ENCODE results near the gene CPNE5.
A peak's percentile ranks its signal among the peaks of the same experiment; 100 is the strongest.

Gene CPNE5

GRCh38 chr6:36857325-36857724, 18.1 kb upstream of the CPNE5 start:
- no peak for DNase-seq (ENCODE audit: low spot score)

- DNase-seq (ENCODE audit: low spot score), result no peak
Measured at GRCh38 chr6:36856277-36856676, 17.0 kb upstream of the CPNE5 start.

GRCh38 chr6:36855750-36856149, 16.5 kb upstream of the CPNE5 start:
- no peak for DNase-seq (ENCODE audit: low spot score)

GRCh38 chr6:36853325-36853724, 14.1 kb upstream of the CPNE5 start:
- DNase-seq (ENCODE audit: low spot score), result no peak

- no peak for DNase-seq (ENCODE audit: low spot score)
Measured at GRCh38 chr6:36852481-36853147, 13.4 kb upstream of the CPNE5 start.

GRCh38 chr6:36851626-36852025, 12.4 kb upstream of the CPNE5 start:
- no peak for DNase-seq (ENCODE audit: low spot score)

GRCh38 chr6:36851149-36851614, 11.9 kb upstream of the CPNE5 start:
- no peak for DNase-seq (ENCODE audit: low spot score)

- no peak for DNase-seq (ENCODE audit: low spot score)
Measured at GRCh38 chr6:36850021-36850420, 10.8 kb upstream of the CPNE5 start.

GRCh38 chr6:36848658-36849441, 9.6 kb upstream of the CPNE5 start:
- no peak for DNase-seq (ENCODE audit: low spot score)

- DNase-seq (ENCODE audit: low spot score), result no peak
Measured at GRCh38 chr6:36847991-36848390, 8.7 kb upstream of the CPNE5 start.

GRCh38 chr6:36847152-36847551, 7.9 kb upstream of the CPNE5 start:
- no peak for DNase-seq (ENCODE audit: low spot score)

GRCh38 chr6:36845233-36845632, 6.0 kb upstream of the CPNE5 start:
- no peak for DNase-seq (ENCODE audit: low spot score)

- no peak for DNase-seq (ENCODE audit: low spot score)
Measured at GRCh38 chr6:36844232-36845170, 5.3 kb upstream of the CPNE5 start.

GRCh38 chr6:36843170-36843569, 3.9 kb upstream of the CPNE5 start:
- no peak for DNase-seq (ENCODE audit: low spot score)

GRCh38 chr6:36841756-36842155, 2.5 kb upstream of the CPNE5 start:
- DNase-seq (ENCODE audit: low spot score), result no peak

- DNase-seq (ENCODE audit: low spot score), result no peak
Measured at GRCh38 chr6:36840432-36841403, 1.5 kb upstream of the CPNE5 start.

GRCh38 chr6:36839749-36840431, 646 bp upstream of the CPNE5 start:
- peak; percentile 50 for DNase-seq (ENCODE audit: low spot score)

GRCh38 chr6:36837686-36838085, 1.6 kb downstream of the CPNE5 start:
- DNase-seq (ENCODE audit: low spot score), result no peak

- no peak for DNase-seq (ENCODE audit: low spot score)
Measured at GRCh38 chr6:36837022-36837339, 2.3 kb downstream of the CPNE5 start.

GRCh38 chr6:36836111-36837021, 2.9 kb downstream of the CPNE5 start:
- no peak for DNase-seq (ENCODE audit: low spot score)

Measured in HuH-7.5 (cell line).